ENCODE measurements around the gene ABHD6. TPM values are rescaled to one million over a fixed set of nuclear protein-coding genes. Genes with fewer than 3 reads are reported as not detected.

ABHD6 gene
- total RNA-seq, 2 donors from 2014 or later = 13.2 to 16.9 TPM

GRCh38 chr3:58190291-58190690, 47.3 kb upstream of the ABHD6 start:
- Histone ChIP-seq H3K27ac (no peak overlapping the region), H3K36me3 (no peaks in the 10 kb centered on the region), H3K4me1 (replicated peaks) (no peaks in the 10 kb centered on the region), H3K4me3 (no peak overlapping the region), H3K9me3 (no peaks in the 10 kb centered on the region), H3K27me3 (replicated peaks; ENCODE audit: insufficient read depth) (no peaks in the 10 kb centered on the region)
- 100% methylated on average over 4 of the region's 4 CpGs for WGBS
- DNase-seq (ENCODE audit: low spot score) = no peak
- TF ChIP-seq POLR2A (IDR thresholded peaks at IDR 0.05) (no peak), POLR2AphosphoS5 (IDR thresholded peaks at IDR 0.05) (no peak), CTCF (IDR thresholded peaks at IDR 0.05) (no peak)
- intact Hi-C loops (cut with DNase I) = no loop called here

- H3K4me1 ChIP-seq (replicated peaks) = no peaks in the 10 kb centered on the region
- H3K4me3 ChIP-seq = no peak overlapping the region
- H3K27ac ChIP-seq = no peak overlapping the region
- no peaks in the 10 kb centered on the region for H3K36me3 ChIP-seq
- H3K9me3 ChIP-seq = no peaks in the 10 kb centered on the region
- WGBS = 97% methylated on average over 4 of the region's 4 CpGs
- intact Hi-C loops (cut with DNase I) = no loop called here
- no peak for DNase-seq (ENCODE audit: low spot score)
- H3K27me3 ChIP-seq (replicated peaks; ENCODE audit: insufficient read depth) = no peaks in the 10 kb centered on the region
- no peak for TF ChIP-seq CTCF (IDR thresholded peaks at IDR 0.05)
- TF ChIP-seq POLR2A (IDR thresholded peaks at IDR 0.05) = no peak
- TF ChIP-seq POLR2AphosphoS5 (IDR thresholded peaks at IDR 0.05) = no peak
Observed at GRCh38 chr3:58190882-58191281, 46.7 kb upstream of the ABHD6 start.

GRCh38 chr3:58191361-58191991, 46.1 kb upstream of the ABHD6 start:
- Histone ChIP-seq H3K4me3 (no peak overlapping the region), H3K36me3 (no peaks in the 10 kb centered on the region), H3K27me3 (replicated peaks; ENCODE audit: insufficient read depth) (no peaks in the 10 kb centered on the region), H3K4me1 (replicated peaks) (no peaks in the 10 kb centered on the region), H3K27ac (no peak overlapping the region), H3K9me3 (no peaks in the 10 kb centered on the region)
- 71% methylated on average over 10 of the region's 10 CpGs for WGBS
- no peak for TF ChIP-seq CTCF (IDR thresholded peaks at IDR 0.05)
- no peak for TF ChIP-seq POLR2AphosphoS5 (IDR thresholded peaks at IDR 0.05)
- no peak for TF ChIP-seq POLR2A (IDR thresholded peaks at IDR 0.05)
- DNase-seq (ENCODE audit: low spot score) = no peak
- intact Hi-C loops (cut with DNase I) = no loop called here

- Histone ChIP-seq H3K4me3 (no peak overlapping the region), H3K36me3 (no peaks in the 10 kb centered on the region), H3K27me3 (replicated peaks; ENCODE audit: insufficient read depth) (no peaks in the 10 kb centered on the region), H3K4me1 (replicated peaks) (no peaks in the 10 kb centered on the region), H3K9me3 (no peaks in the 10 kb centered on the region), H3K27ac (no peak overlapping the region)
- DNase-seq (ENCODE audit: low spot score) = no peak
- no peak for TF ChIP-seq POLR2AphosphoS5 (IDR thresholded peaks at IDR 0.05)
- TF ChIP-seq CTCF (IDR thresholded peaks at IDR 0.05) = no peak
- TF ChIP-seq POLR2A (IDR thresholded peaks at IDR 0.05) = no peak
- 62% methylated on average over 5 of the region's 5 CpGs for WGBS
- intact Hi-C loops (cut with DNase I) = no loop called here
Observed at GRCh38 chr3:58192069-58192468, 45.5 kb upstream of the ABHD6 start.

GRCh38 chr3:58193682-58194407, 43.7 kb upstream of the ABHD6 start:
- Histone ChIP-seq H3K9me3 (no peaks in the 10 kb centered on the region), H3K27me3 (replicated peaks; ENCODE audit: insufficient read depth) (no peaks in the 10 kb centered on the region), H3K4me1 (replicated peaks) (no peaks in the 10 kb centered on the region), H3K4me3 (no peak overlapping the region), H3K27ac (no peak overlapping the region), H3K36me3 (no peaks in the 10 kb centered on the region)
- DNase-seq (ENCODE audit: low spot score) = no peak
- intact Hi-C loops (cut with DNase I) = no loop called here
- WGBS = 94% methylated on average over 12 of the region's 12 CpGs
- no peak for TF ChIP-seq CTCF (IDR thresholded peaks at IDR 0.05)
- TF ChIP-seq POLR2A (IDR thresholded peaks at IDR 0.05) = no peak
- no peak for TF ChIP-seq POLR2AphosphoS5 (IDR thresholded peaks at IDR 0.05)

All from prostate gland (tissue), 2 donors.